Transverse colon (tissue), 3 donors: ENCODE data around the gene CABCOCO1.
"Not testable (repeated sequence)": the region's sequence is repeated elsewhere in the genome, so short reads cannot be mapped to it uniquely, and the experiment has no call there.

Experiments used
- CTCF ChIP-seq, 5 experiments: fragments of 200-600 bp in 3 of 5; fragments of 450-650 bp in 2 of 5; sonication (generic) in 3 of 5; IDR thresholded peaks; 1 replicate in 2 of 5; 2 replicates in 3 of 5; pipeline ENCODE4 v1.5.1; 2016 to 2017; ENCODE audit warnings: antibody characterized with exemption in 5 of 5, inconsistent platforms in 3 of 5, mild to moderate bottlenecking in 2 of 5, moderate library complexity in 1 of 5
- EP300 ChIP-seq: sonication (generic); formaldehyde crosslinking; IDR thresholded peaks from one replicate; pipeline ENCODE4 v1.6.1; 2017; ENCODE audit warnings: antibody characterized with exemption, low read depth

GRCh38 chr10:61691667-61692066 is 28.9 kb downstream of the CABCOCO1 start:
- TF ChIP-seq CTCF (IDR thresholded peaks at IDR 0.05); EP300: not testable (repeated sequence)
